LNCaP clone FGC (cell line): ENCODE results near the gene RNF103.

Experiments
- DNase-seq: peaks from one replicate; pipeline ENCODE4 v3.0.0-alpha.2; 2011; ENCODE audit warnings: low read depth
- H3K4me3 ChIP-seq: 2 replicates; pipeline ENCODE4 v1.5.1; 2011; ENCODE audit warnings: mild to moderate bottlenecking, low read depth, low read length, control low read depth
- CTCF ChIP-seq: IDR thresholded peaks from 2 replicates; pipeline ENCODE4 v1.5.1; 2012; ENCODE audit warnings: mild to moderate bottlenecking; ENCODE audit not compliant: control insufficient read depth, insufficient read depth; ENCODE audit errors: extremely low read depth

RNF103 gene

DNA sequence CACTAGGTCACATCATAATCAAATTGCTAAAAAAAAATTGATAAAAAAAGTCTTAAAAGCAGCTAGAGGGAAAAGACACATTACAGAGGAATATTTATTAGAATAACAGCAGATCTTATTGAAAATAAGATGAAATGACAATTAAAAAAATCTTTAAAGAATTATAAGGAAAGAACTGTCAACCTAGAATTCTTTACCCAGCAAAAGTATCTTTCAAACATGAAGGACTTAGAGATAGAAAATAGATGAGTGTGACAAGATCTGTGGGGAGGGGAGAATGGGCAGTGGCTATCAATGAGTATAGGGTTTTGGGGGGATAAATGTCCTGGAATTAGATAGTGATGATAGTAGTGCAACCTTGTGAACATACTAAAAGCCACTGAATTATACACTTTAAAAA is 26.5 kb upstream of the RNF103 start:
- no peak for DNase-seq
- no peak overlapping the region for H3K4me3 ChIP-seq
- no peak for TF ChIP-seq CTCF

- TF ChIP-seq CTCF, result no peak
- no peak overlapping the region for H3K4me3 ChIP-seq
- no peak for DNase-seq
These were observed 25.7 kb upstream of the RNF103 start for GRCh38 chr2:86649119-86649947.

DNA sequence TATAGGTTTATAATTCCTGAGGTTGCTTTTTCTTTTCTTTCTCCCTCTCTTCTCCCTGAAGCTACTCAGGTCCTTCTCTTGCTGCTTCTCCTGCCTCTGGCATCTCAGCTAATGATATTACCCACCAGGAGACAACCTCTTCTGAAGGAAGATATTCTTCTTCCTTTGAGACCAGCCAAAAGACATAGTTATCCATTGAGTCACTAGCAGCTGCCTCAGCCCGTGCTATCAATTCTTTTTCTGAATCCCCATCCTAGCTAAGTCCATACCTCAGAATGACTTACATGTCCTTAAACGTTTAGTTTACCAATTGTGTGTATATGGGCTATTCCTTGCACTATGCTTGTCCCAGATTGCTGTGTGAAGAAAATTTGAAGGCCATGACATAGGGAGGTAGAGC is 25.0 kb upstream of the RNF103 start:
- no peak for TF ChIP-seq CTCF
- DNase-seq, result no peak
- no peak overlapping the region for H3K4me3 ChIP-seq

GRCh38 chr2:86646865-86647264 is 23.2 kb upstream of the RNF103 start:
- DNase-seq, result no peak
- TF ChIP-seq CTCF, result no peak
- H3K4me3 ChIP-seq, result no peak overlapping the region

GRCh38 chr2:86646329-86646728 is 22.7 kb upstream of the RNF103 start:
- no peak overlapping the region for H3K4me3 ChIP-seq
- TF ChIP-seq CTCF, result no peak
- no peak for DNase-seq

GRCh38 chr2:86645752-86646151 is 22.1 kb upstream of the RNF103 start:
- no peak for DNase-seq
- no peak overlapping the region for H3K4me3 ChIP-seq
- TF ChIP-seq CTCF, result no peak

DNA sequence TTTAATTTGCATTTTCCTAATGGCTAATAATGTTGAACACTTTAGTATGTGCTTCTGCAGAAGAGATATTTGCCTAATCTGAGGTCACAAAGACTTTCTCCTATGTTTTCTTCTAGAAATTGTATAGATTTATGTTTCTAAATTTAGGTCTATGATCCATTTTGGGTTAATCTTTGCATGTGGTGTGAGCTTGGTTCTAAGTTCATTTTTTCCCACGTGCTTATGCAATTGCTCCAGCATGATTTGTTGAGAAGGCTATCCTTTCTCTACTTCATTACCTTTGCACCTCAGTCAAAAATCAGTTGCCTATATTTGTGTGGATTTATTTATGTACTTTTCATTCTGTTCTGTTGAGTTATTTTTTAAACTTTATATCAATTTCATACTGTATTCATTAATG is 15.0 kb upstream of the RNF103 start:
- TF ChIP-seq CTCF, result no peak
- DNase-seq, result no peak
- no peak overlapping the region for H3K4me3 ChIP-seq
